Measurements from ENCODE around the gene CNTN4. TPM values are rescaled to one million over a fixed set of nuclear protein-coding genes. Genes with fewer than 3 reads are reported as not detected.

CNTN4 gene
- total and polyA plus RNA-seq, 2 donors (not counting 3 experiments of a cell fraction or from before 2014, with no cell fraction given), result not detected

- ChIA-PET POLR2A (no interaction called here), CTCF (no interaction called here)
- no peak for TF ChIP-seq POLR2AphosphoS5 (IDR thresholded peaks at IDR 0.05; ENCODE audit: insufficient read depth, low read depth, low read length)
- TF ChIP-seq POLR2A (IDR thresholded peaks at IDR 0.05; ENCODE audit: low read depth, low read length), result no peak
- no peak for TF ChIP-seq EZH2 (IDR thresholded peaks at IDR 0.05; ENCODE audit: borderline replicate concordance, low read depth, low read length, severe bottlenecking)
- no peak for TF ChIP-seq JUN (IDR thresholded peaks at IDR 0.05; ENCODE audit: borderline replicate concordance, insufficient read depth, insufficient read length, low read depth)
- no peak for TF ChIP-seq FOS (IDR thresholded peaks at IDR 0.05; ENCODE audit: borderline replicate concordance, insufficient read depth, low read length)
- TF ChIP-seq MAX (IDR thresholded peaks at IDR 0.05; ENCODE audit: insufficient read depth, insufficient read length), result no peak
- TF ChIP-seq GATA2 (IDR thresholded peaks at IDR 0.05; ENCODE audit: insufficient read depth, insufficient read length, low read depth, low read length), result no peak
- no peak for TF ChIP-seq MYC (IDR thresholded peaks at IDR 0.05; ENCODE audit: low read depth, low read length)
- no peak for TF ChIP-seq CTCF (IDR thresholded peaks at IDR 0.05; ENCODE audit: extremely low read depth in 1 of 2, insufficient read depth in 1 of 2, low read depth in 1 of 2, low read length in 2 of 2)
- DNase-seq (ENCODE audit: low read depth, low spot score) (no peak), FAIRE-seq (no peak)
- no peak overlapping the region for H3K27ac ChIP-seq (ENCODE audit: insufficient read depth, low read depth, low read length)
- no peak overlapping the region for H3K9ac ChIP-seq (replicated peaks; ENCODE audit: extremely low read depth, insufficient read depth, low read length)
- H3K79me2 ChIP-seq (ENCODE audit: control insufficient read depth, insufficient read depth, low read length), result no peaks in the 10 kb centered on the region
- no peaks in the 10 kb centered on the region for H3K36me3 ChIP-seq (ENCODE audit: control insufficient read depth in 2 of 2, extremely low read depth in 1 of 2, insufficient read depth in 2 of 2, low read length in 2 of 2)
- no peak overlapping the region for H2AFZ ChIP-seq (ENCODE audit: low read depth, low read length)
- H3K9me1 ChIP-seq (replicated peaks; ENCODE audit: control insufficient read depth, extremely low read depth, insufficient read depth, low read length), result no peaks in the 10 kb centered on the region
- intact Hi-C loops (cut with micrococcal nuclease) (loop anchor here (5.0 kb wide), 1 partner anchor 1527 kb away; no protein-coding TSS in a partner anchor), dilution Hi-C loops (cut with MboI; ENCODE audit: extremely low pct_ligation_motif_present, low sequenced_read_pairs) (no loop called here)
- H3K27me3 ChIP-seq (ENCODE audit: control insufficient read depth in 2 of 2, insufficient read depth in 2 of 2, low read length in 2 of 2), result no peaks in the 10 kb centered on the region
- no peaks in the 10 kb centered on the region for H3K4me1 ChIP-seq (ENCODE audit: control insufficient read depth, extremely low read depth, insufficient read depth, low read length)
- no peaks in the 10 kb centered on the region for H3K9me3 ChIP-seq (replicated peaks; ENCODE audit: control insufficient read depth, insufficient read depth, low read length)
- no peaks in the 10 kb centered on the region for H4K20me1 ChIP-seq (replicated peaks; ENCODE audit: control insufficient read depth, extremely low read depth, insufficient read depth, low read length)
- H3K4me3 ChIP-seq (replicated peaks in 1 of 3; ENCODE audit: insufficient read depth in 1 of 3, low read depth in 1 of 3, low read length in 3 of 3), result no peak overlapping the region
- H3K4me2 ChIP-seq (ENCODE audit: insufficient read depth, low read length), result no peak overlapping the region
- BruUV-seq (replicated peaks), result no TSS peak
Measured at GRCh38 chr3:2158828-2159227, 60.2 kb downstream of the CNTN4 start.

Data from endothelial cell of umbilical vein (primary cell).